Measurements from ENCODE around the gene ELMO1.

GRCh38 chr7:36852017-36852416, 596.6 kb downstream of the ELMO1 start:
- TF ChIP-seq CTCF (IDR thresholded peaks at IDR 0.05 in 2 of 3, conservative IDR thresholded peaks at IDR 0.05 in 1 of 3; ENCODE audit: borderline replicate concordance in 1 of 3, insufficient read depth in 1 of 3, low read depth in 2 of 3, low read length in 2 of 3) = no peak
- TF ChIP-seq TCF7L2 (IDR thresholded peaks at IDR 0.05; ENCODE audit: borderline replicate concordance, extremely low read depth, insufficient read depth, insufficient read length) = no peak
- TF ChIP-seq ZNF274 (IDR thresholded peaks at IDR 0.05; ENCODE audit: low read depth, low read length) = no peak
- no peak for TF ChIP-seq JUND (IDR thresholded peaks at IDR 0.05)
- TF ChIP-seq RAD21 (IDR thresholded peaks at IDR 0.05; ENCODE audit: low read depth) = no peak
- TF ChIP-seq POLR2A (IDR thresholded peaks at IDR 0.05; ENCODE audit: borderline replicate concordance, extremely low read depth, insufficient read depth, insufficient read length) = no peak
- no peak for TF ChIP-seq EZH2 (IDR thresholded peaks at IDR 0.05)
- TF ChIP-seq MAX (IDR thresholded peaks at IDR 0.05) = no peak
- no peak for TF ChIP-seq REST (IDR thresholded peaks at IDR 0.05; ENCODE audit: low read depth)
- TF ChIP-seq POLR2AphosphoS5 (IDR thresholded peaks at IDR 0.05; ENCODE audit: low read depth, low read length) = no peak
- TF ChIP-seq CEBPB (IDR thresholded peaks at IDR 0.05; ENCODE audit: low read depth) = no peak
- no peak for TF ChIP-seq SIN3A (IDR thresholded peaks at IDR 0.05; ENCODE audit: low read depth)
